Right lobe of liver (tissue), 6 donors: ENCODE results near the gene TOR1AIP1. TPM values are rescaled to one million over a fixed set of nuclear protein-coding genes. Genes with fewer than 3 reads are reported as not detected.

Source experiments
- ATAC-seq, 4 donors: fragments of 200-7000 bp; cut with Tn5 transposase; one replicate each; pipeline ENCODE4 v1.9.1; 2020; ENCODE audit warnings: mild to moderate bottlenecking in 4 of 4, moderate library complexity in 4 of 4
- DNase-seq, 3 donors: peaks; one replicate each; pipeline ENCODE4 v3.0.0-alpha.2; 2020
- H3K27ac ChIP-seq, 3 donors: fragments of 200-600 bp; one replicate each; pipeline ENCODE4 v1.8.0; 2022
- H3K27me3 ChIP-seq, 2 donors: fragments of 200-600 bp; one replicate each; pipeline ENCODE4 v1.8.0; 2022
- H3K36me3 ChIP-seq, 4 donors: fragments of 200-600 bp; sonication (generic) in 1 of 4; one replicate each; pipeline versions ENCODE4 v1.5.1 to v1.8.0; 2017 to 2022; ENCODE audit warnings: control low read depth in 1 of 4
- H3K4me1 ChIP-seq, 4 donors: fragments of 200-600 bp; sonication (generic) in 1 of 4; one replicate each; pipeline versions ENCODE4 v1.5.1 to v1.8.0; 2017 to 2022; ENCODE audit warnings: control low read depth in 1 of 4
- H3K4me3 ChIP-seq, 3 donors: fragments of 200-600 bp; one replicate each; pipeline ENCODE4 v1.8.0; 2022
- H3K9me3 ChIP-seq, 4 donors: fragments of 200-600 bp; sonication (generic) in 1 of 4; one replicate each; pipeline versions ENCODE4 v1.5.1 to v1.8.0; 2017 to 2022; ENCODE audit warnings: control low read depth in 1 of 4
- POLR2A ChIP-seq: fragments of 450-650 bp; IDR thresholded peaks from one replicate; pipeline ENCODE4 v1.6.1; 2017; ENCODE audit warnings: antibody characterized with exemption, mild to moderate bottlenecking
- WGBS: methylation state at CpG from one replicate; pipeline ENCODE4 v1.1.6; 2018; ENCODE audit warnings: low coverage, low lambda C conversion rate; ENCODE audit not compliant: insufficient coverage; ENCODE audit errors: missing lambda C conversion rate; 5-methylcytosine and 5-hydroxymethylcytosine counted together
- intact Hi-C, 2 donors: fragments of 100-400 bp; cut with DNase I; formaldehyde crosslinking; loops; one replicate each; pipeline versions ENCODE4 v1.11.2 to v1.14.1; 2022
- total RNA-seq, 6 experiments: library from RNA; depleted of rRNA in 2 of 6; stranded (reverse); fragments of >200 nt in 2 of 6; fragmentation: NEBNext Ultra II Directional in 3 of 6; extraction: Animal tissue kit (Norgen Biotek cat#: 25700) in 3 of 6; gene quantifications; one replicate each; pipeline versions ENCODE4 v1.1.0 to v1.2.4, GENCODE V29; 2016 to 2023
- TF ChIP-seq, protein P1 (sequence below), 4 donors: fragments of 200-600 bp in 3 of 4; fragments of 450-650 bp in 1 of 4; IDR thresholded peaks; one replicate each; pipeline versions ENCODE4 v1.5.1 to v1.8.0; 2016 to 2022; ENCODE audit warnings: antibody characterized with exemption in 4 of 4, mild to moderate bottlenecking in 2 of 4
- donor health status: DM: no; HTN: yes; CAD: no.
- donor health status: DM: no; HTN: no; CAD: no.
- donor health status: DM: no; HTN: no; CAD: no.
- donor health status: DM: no; HTN: yes; CAD: no.
- donor health status: DM: no; HTN: yes; CAD: no.

Gene TOR1AIP1
- total RNA-seq, 6 experiments from 2014 or later, result 18.0 to 31.2 (median 23.0) TPM

GRCh38 chr1:179872558-179872957 lies 9.5 kb upstream of the TOR1AIP1 start:
- 83% methylated on average over 5 of the region's 5 CpGs for WGBS
- no peak for ATAC-seq

GRCh38 chr1:179873438-179873851 lies 8.6 kb upstream of the TOR1AIP1 start:
- DNase-seq, result no peak
- TF ChIP-seq, protein P1, sequence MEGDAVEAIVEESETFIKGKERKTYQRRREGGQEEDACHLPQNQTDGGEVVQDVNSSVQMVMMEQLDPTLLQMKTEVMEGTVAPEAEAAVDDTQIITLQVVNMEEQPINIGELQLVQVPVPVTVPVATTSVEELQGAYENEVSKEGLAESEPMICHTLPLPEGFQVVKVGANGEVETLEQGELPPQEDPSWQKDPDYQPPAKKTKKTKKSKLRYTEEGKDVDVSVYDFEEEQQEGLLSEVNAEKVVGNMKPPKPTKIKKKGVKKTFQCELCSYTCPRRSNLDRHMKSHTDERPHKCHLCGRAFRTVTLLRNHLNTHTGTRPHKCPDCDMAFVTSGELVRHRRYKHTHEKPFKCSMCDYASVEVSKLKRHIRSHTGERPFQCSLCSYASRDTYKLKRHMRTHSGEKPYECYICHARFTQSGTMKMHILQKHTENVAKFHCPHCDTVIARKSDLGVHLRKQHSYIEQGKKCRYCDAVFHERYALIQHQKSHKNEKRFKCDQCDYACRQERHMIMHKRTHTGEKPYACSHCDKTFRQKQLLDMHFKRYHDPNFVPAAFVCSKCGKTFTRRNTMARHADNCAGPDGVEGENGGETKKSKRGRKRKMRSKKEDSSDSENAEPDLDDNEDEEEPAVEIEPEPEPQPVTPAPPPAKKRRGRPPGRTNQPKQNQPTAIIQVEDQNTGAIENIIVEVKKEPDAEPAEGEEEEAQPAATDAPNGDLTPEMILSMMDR (IDR thresholded peaks at IDR 0.05), result no peak
- no peak for TF ChIP-seq POLR2A
- Histone ChIP-seq H3K27ac (peak overlapping the region; percentile 25 to 90 (median 77)), H3K9me3 (no peaks in the 10 kb centered on the region), H3K27me3 (no peaks in the 10 kb centered on the region), H3K4me1 (peaks cover 0 to 52% (median 16%) of the 10 kb centered on the region in 4 donors), H3K36me3 (peaks cover 0 to 22% (median 10%) of the 10 kb centered on the region in 4 donors), H3K4me3 (peak overlapping the region in 1 of 3 donors; percentile 4)
- ATAC-seq, result peak; percentile 59 to 81 (median 70)
- WGBS, result 40% methylated on average over 2 of the region's 2 CpGs
- intact Hi-C loops, result no loop called here

More at GRCh38 chr1:179872558-179872957, 9.5 kb upstream of the TOR1AIP1 start:
- Histone ChIP-seq H3K4me3 (no peak overlapping the region), H3K27me3 (no peaks in the 10 kb centered on the region), H3K27ac (peak overlapping the region in 2 of 3 donors; percentile 77 to 90), H3K4me1 (peaks cover 0 to 45% (median 14%) of the 10 kb centered on the region in 4 donors), H3K36me3 (peaks cover 0 to 29% (median 14%) of the 10 kb centered on the region in 4 donors), H3K9me3 (no peaks in the 10 kb centered on the region)
- DNase-seq, result no peak
- TF ChIP-seq POLR2A, result no peak
- TF ChIP-seq, protein P1 (IDR thresholded peaks at IDR 0.05), result no peak
- intact Hi-C loops, result no loop called here

DNA sequence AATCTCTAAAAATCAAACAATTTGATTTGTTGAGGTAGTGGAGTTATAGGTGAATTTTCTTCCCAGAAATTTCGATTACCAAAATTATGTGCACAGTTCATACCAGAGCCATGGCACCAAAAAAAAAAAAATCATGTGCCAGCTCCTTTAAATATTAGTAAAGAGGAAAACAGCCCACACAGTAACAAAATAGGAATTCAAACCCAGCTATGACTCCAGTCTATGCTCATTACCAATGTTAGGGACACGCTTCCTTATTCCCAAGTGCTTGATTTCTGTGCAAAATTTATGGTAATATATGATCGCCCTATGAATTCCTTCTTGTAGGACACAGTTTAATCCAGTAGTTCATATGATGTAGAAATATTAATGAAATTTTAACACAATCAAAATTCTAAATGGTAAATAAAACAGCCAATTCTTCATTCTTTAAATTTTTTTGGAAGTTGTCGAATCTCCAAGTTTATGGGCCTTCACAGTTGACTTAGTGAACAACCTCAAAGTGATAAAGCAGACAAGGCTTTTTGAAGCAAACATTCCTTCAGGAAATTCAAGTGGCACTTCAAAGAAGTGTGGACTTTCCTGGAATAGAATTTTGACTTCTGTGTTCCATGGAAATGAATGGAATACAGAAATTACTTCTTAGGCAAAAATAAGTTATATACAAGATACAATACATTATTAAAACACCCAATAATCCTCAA lies 6.3 kb upstream of the TOR1AIP1 start:
- H3K27me3 ChIP-seq, result no peaks in the 10 kb centered on the region
- DNase-seq, result no peak
- intact Hi-C loops, result no loop called here
- 61% methylated on average over 4 of the region's 4 CpGs for WGBS
- peaks cover 0 to 11% (median 4%) of the 10 kb centered on the region in 4 donors for H3K36me3 ChIP-seq
- H3K4me3 ChIP-seq, result peak overlapping the region; percentile 4 to 69 (median 56)
- TF ChIP-seq, protein P1 (IDR thresholded peaks at IDR 0.05), result no peak
- no peak for TF ChIP-seq POLR2A
- peaks cover 0 to 63% (median 19%) of the 10 kb centered on the region in 4 donors for H3K4me1 ChIP-seq
- peak overlapping the region; percentile 77 to 90 (median 79) for H3K27ac ChIP-seq
- no peak for ATAC-seq
- no peaks in the 10 kb centered on the region for H3K9me3 ChIP-seq

DNA sequence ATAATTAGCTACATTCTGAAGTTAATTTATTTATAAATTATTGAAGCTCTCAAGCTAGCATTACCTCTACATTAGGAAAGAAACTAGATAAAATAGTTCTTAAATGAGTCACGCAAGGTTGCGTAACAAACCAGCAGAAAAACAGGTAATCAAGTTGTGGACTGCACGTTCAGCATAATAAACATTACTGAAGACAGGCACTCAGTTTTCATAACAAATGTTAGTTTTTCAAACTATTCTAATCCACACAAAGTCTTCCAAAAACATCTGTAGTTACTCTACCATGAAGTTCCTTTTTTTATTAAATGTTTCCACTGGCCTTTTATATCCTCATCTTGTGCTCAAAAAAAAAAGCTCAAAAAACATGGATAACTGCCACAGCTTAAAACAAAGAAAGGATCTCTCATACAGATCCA lies 5.8 kb upstream of the TOR1AIP1 start:
- no peaks in the 10 kb centered on the region for H3K27me3 ChIP-seq
- H3K27ac ChIP-seq, result peak overlapping the region; percentile 77 to 90 (median 79)
- no peaks in the 10 kb centered on the region for H3K9me3 ChIP-seq
- peaks cover 0 to 63% (median 19%) of the 10 kb centered on the region in 4 donors for H3K4me1 ChIP-seq
- intact Hi-C loops, result no loop called here
- peak; percentile 55 for TF ChIP-seq POLR2A
- TF ChIP-seq, protein P1 (IDR thresholded peaks at IDR 0.05), result no peak
- 22% methylated on average over 3 of the region's 3 CpGs for WGBS
- peak overlapping the region; percentile 56 to 69 (median 60) for H3K4me3 ChIP-seq
- ATAC-seq (peak; percentile 19 to 42 (median 32)), DNase-seq (peak in 1 of 3 donors; percentile 52)
- H3K36me3 ChIP-seq, result peaks cover 0 to 11% (median 4%) of the 10 kb centered on the region in 4 donors
